Measurements from ENCODE around the gene DRC3.
A peak's percentile ranks its signal among the peaks of the same experiment; 100 is the strongest.

Gene DRC3

DNA sequence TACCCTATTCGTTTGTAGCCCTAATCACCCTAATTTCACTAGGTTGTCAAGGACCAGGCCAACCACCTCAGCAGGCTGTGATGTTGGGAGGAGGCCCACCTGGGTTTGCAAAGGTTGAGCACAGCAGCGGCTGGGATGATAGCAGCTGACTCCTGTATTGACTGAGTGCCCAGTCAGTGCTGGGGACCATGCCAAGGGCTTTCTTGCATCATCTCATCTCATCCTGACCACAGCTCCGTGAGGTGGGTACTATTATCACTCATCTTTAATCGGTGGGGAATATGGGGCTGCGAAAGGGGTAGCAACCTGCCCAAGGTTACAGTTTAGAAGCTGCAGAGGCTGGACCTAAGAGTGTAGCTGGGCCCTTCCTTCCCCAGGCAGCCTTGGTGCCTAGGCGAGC, 54.6 kb downstream of the DRC3 start:
- no peak for DNase-seq

DNA sequence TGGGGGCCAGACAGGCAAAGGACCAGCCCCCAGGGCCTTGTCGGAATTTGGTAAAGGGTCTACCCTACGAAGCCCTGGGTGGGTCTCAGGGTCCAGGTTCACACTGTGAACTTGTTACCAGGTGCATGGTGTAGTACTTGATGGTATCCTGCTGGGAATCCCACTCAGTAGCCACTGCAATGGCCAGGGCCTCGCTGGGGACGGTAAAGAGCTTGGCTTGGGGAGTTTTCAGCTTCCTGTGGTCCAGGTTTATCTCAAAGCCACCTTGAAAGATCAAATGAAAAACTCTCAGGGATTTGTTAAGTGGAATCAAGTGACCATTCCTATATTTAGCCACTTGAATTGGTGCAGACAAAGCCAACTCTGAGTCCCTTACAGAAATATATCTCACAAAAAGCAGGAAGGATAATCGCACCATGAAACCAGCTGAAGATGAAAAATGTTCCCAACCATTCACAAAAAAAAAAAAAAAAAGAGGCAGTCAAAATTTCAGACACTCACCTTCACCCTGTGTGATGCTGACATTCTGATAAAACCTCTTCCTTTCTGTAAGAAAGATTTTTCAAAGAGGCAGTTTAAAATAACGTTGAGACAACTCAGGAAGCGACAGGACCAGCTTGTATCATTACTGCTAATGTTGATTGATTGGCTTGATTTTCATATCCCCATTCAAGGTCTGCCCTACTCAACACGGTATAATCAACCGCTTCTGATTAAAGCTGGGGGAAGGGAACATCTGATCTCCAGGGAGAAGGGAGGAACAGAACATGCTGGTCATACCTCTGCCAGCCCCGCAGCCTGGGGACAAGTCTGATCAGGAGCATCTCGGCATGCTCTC, 55.7 kb downstream of the DRC3 start:
- no peak for DNase-seq

DNA sequence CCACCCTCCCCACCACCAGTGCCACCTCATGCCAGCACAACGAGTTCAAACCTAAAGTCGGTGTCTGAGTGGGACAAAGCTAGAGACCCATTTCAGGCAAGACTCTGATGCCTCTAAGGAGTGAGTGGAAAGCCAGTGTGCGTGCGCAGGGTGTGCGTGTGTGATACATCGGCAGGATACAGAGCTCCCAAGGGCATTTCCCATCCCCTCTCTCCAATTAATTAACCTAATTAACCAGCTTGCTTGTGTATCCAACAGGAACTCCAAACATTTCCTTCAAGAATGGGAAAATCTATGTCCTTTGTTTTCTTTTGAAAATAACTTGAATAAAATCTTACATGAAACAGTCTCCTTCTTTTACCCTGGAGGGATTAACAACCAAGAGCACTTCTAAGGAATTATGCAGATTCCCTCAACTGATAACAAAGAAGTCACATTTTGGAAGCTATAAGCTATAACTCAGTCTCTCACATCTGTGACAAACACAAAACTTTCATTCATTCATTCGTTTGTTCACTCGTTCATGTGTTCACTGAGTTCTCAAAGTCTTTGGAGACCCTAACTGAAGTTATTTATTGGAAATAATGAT, 56.4 kb downstream of the DRC3 start:
- no peak for DNase-seq

DNA sequence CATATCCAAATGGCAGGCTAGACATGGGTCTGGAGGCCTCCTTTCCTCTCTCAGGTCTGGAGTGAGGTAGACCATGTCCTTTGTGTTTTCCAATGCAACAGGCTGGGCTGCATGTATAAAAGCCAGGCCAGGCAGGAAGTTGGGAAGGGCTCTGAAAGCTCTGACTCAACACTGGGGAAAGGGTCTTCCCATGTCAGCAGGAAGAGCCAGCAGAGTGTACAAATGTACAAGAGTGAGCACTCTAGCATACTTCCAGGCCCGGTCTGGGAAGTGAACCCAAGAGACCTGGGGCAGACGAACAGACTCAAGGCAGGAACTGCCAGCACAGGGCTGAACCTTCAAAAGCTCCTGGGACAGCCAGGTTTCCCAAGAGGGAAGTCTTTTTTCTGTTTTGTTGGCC, 59.3 kb downstream of the DRC3 start:
- DNase-seq: no peak

DNA sequence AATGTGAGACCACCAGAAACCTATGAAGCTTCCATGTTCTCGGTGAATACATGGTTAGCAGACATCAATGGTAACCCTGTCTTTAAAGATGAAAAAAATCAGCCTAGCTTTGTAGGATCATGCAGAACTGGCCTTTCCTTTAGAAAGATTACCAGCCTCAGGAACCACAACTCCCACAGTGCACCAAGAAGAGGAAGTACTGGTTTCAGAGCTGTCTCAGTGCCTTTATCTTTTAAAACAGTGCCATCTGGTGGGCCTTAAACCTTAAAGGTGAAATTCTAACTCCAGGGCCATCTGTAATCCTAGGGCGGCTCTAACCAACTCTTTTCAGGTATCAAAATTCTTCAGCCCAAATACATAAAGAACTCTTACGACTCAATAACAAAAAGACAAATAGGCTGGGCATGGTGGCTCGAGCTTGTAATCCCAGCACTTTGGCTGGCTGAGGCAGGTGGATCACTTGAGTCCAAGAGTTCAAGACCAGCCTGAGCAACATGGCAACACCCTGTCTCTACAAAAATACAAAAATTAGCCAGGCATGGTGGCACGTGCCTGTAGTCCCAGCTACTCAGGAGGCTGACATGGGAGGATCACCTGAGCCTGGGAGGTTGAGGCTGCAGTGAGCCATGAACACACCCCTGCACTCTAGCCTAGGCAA, 60.9 kb downstream of the DRC3 start:
- peak; percentile 72 to 79 for DNase-seq

DNA sequence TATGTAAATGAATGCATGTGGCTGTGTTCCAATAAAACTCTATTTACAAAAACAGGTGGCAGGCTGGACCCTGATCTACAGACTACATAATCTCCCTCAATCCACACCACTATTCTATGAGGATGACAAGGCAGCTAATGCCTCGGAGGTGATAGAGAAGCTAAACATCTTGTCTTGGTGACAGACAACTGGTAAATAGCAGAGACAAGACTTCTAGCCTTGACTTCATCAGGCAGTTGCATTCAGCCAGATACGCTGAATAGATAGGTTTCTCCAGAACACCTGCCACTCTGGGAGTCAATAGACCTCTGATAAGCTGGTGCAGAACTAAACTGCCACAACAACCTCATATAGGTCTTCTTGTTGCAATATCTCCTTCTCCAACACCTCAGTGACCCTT, 63.0 kb downstream of the DRC3 start:
- no peak for DNase-seq

DNA sequence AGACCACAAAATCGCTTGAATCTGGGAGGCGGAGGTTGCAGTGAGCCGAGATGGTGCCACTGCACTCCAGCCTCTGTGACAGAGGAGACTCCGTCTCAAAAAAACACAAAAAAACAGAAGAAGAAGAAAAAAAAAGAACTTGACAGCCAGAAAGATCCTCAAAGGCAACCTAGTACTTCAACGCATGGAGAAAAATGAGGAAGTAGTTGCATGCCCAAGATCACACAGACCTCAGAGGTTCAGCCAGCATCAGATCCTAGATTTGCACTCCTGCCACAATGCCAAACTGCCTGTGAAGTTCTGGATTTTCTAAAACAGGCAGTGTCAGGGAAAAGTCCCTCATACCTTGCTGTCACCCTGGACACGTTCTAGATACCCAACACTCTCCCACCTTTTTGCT, 64.8 kb downstream of the DRC3 start:
- peak; percentile 63 to 68 for DNase-seq

DNA sequence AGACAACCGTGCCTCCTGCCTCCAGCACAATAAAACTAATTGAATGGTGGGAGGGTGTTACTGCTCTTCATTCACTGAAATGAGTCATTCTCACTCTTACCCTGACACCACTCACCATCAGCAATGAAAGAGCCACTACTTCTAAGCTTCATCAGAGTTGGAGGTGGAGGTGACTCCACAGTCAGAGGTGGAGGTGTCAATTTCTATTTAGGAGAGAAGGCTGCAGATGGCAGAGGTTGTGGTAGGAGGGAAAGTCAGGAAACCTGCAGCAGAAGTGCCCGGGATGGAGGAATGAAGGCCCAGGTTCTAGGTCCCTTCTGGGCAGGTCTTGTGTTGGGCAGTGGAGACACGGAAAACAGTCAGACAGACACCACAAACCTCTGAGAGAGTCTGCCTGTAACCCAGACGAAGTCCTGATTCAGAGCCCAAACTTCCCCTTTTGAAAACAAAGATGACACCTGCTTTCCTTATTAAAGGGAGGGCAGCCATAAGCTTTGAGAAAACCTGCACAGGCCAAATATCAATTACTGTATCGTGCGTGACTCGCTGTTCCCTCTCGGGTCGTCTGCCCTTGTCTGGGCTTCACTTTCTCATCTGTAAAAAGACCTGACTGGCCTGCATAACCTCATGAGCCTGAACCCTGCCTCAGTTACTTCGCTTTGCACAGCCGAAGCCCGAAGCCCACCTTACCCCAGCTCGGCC, 65.6 kb downstream of the DRC3 start:
- peak; percentile 29 to 43 for DNase-seq

DNA sequence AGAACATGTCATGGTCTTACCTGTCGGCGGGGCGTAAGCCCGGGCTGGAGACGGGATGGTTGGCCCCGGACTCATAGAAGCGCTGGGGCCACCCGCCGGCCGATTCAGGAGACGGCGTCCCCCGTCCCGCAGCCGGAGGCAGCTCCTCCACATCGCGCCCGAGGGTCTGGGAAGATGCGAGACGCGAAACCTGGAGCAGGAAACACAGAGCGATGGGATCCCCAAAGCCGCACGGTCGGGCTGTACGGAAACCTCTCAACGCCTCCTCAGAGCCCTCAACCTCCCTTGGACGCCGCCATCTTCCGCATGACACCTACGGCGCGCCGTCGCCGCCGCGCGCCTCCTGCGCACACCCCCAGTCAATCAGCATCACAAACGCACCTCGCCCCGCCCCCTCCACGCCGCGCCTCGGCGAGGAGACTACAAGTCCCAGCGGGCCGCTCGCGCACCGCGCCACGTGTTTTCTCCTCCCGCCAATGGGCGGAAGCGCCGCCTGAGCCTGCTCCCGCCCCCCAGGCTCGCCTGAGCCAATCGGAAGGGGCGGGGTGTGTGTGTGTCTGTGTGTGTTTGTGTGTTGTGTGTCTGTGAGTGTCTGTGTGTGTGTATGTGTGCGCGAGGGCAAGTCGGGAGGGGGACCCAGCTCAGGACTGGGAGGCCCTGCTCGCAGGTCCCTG, 66.3 kb downstream of the DRC3 start, which contains the start of the genes ATPAF2 and GID4:
Gene ATPAF2 (minus strand): TSS at position 308 of the 674 bp plus-strand sequence. CDS start 155 bp downstream, at position 153.
Gene GID4 (plus strand): TSS at position 548 of the 674 bp plus-strand sequence. CDS start 57 bp downstream, at position 605.
- DNase-seq: peak; percentile 89 to 90

DNA sequence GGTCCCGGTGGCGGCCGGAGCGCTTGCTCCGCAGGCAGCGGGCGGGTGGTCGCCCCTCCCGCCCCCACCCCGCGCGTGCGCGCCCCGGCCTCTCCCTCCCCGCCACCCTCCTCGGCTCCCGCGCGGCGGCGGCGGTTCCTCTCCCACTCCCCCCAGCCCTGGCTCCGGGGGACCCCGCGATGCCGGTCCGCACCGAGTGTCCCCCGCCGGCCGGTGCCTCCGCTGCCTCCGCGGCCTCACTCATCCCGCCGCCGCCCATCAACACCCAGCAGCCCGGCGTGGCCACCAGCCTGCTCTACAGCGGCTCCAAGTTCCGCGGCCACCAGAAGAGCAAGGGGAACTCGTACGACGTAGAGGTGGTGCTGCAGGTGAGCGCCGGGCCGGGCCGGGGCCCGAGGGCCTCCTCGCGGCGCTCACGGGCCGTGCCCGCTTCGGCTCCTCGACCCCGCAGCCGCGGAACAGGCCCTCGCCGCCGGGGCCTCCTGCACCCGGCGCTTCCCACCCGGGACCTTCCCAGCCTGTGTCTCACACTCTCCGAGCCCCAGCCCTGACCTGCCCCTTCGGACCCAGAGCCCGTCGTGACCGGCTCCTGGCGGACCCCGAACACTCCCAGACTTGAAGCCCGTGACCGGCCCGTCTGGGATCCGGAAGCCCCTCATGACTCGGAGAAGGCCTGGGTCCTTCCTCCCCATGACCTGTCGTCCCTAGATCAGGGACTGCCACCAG, 67.0 kb downstream of the DRC3 start:
- no peak for DNase-seq

DNA sequence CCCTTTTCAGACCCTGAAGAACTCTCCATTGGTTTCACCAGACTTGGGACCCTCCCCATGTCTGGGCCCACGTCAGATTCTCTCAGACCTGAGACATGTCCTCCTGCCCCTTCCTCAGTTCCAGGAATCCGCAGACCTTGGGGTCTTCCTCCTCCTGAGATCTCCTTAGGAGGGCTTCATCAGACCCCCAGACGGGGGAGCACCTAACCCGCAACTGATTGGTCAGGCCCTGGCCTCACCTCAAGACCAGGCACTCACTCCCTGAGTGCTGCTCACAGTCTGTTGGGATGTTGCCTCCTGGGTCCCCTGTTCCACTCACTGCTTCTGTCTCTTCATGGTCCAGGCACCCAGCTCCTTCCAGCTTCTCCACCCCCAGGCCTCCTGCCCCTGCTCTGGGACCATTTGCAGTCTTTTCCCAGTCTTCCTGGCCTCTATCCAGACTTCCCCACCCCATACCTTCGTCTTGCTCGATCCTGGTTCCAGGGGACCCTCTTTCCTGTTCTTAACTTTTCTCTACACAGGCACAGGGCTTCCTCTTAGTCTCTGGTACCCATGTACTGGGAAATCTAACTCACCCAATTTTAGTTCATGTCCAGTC, 67.7 kb downstream of the DRC3 start:
- DNase-seq: no peak

DNA sequence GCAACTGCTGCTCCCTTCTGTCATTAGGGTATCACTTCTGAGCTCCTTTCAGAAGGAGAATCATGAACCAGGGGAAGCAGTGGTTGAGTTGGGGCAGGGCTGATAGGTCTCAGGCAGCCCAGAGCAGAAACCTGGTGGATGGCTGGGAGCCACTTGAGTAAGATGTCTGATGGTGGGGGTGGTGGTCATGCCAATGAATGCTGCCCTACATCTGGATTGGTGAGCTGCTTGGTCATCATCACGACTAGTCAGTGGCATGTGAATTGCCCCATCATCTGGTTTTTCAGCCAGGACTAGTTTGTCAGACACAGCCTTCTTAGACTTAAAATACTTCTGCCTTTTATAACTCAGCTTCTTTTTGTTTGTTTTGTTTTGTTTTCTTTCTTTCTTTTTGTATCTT, 69.1 kb downstream of the DRC3 start:
- DNase-seq: no peak

DNA sequence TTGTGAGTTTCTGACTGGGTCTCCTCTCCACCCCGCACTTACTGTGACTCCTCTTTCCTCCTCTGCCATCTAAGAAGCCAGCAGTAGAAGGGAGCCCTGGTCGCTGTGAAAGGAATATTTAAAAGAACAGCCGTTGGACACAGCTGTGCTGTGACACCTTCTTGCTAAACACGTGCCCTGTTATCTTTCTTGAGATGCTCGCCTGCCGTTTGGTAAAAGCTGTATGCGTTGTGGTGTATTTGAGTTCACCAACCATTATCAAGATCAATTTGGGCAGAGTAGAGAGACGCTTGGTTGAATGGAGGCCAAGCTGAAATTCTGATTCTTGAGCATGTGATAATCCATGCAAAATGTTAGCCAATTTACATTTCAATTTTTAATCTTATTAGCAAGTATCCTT, 70.3 kb downstream of the DRC3 start:
- DNase-seq: no peak

DNA sequence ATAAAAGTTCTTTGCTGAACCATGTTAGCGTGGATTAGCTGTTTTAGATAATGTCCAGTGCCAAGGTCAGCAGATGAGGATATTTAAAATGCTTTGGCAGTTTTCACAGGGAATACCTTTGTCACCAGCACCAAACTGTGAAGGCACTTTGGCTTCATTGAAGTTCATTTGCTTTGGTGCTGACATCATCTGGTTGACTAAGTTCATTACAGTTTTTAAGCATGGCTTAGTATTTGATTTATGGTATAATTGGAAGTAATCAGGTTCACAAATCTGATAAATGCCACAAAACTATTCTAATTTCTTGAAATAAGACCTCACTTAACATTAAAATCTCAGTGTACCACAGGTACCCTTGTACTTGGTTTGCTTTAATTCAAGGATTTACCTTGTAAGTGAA, 70.8 kb downstream of the DRC3 start:
- DNase-seq: peak; percentile 1 to 18

DNA sequence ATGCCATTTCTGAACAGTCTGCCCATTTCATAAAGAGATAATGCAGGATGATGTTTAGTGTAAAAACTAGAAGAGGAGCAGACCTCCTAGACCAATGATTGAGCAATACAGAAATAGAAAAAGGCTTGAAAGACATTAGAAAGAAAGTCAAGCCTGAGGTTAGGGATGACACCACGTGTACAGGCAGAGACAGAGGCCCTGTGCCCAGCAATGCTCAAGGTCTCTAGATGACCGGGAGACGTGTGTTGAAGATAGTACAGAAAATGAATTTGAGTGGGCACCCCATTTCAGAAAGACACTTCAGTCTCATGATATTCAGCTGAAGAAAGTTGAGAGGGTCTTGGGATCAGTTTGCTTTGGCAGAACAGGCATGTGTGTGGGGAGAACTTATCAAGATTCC, 71.9 kb downstream of the DRC3 start:
- DNase-seq: no peak

DNA sequence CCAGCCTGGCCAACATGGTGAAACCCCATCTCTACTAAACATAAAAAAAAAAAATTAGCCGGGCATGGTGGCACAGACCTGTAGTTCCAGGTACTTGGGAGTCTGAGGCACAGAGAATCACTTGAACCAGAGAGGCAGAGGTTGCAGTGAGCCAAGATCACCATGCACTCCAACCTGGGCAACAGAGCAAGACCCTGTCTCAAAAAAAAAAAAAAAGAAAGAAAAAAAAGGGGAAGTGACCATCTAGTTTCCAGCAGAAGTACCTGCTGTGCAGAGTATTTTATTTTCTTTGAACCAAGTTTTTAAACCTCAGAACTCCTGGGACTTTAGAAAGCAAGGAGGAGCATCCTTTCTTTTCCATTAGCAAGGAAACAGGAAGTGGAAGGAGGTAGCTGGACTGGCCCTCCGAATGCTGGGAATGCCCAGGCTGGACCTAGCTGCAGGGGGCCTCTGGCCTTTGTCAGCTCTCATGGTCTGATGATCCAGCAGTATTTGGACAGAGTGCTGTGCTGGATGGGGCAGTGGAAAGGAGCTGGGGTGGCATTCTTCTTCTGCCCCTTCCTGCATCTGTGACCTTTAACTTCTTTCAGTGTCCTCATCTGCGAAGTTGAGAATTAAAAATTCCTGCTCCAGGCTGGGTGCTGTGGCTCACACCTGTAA, 73.2 kb downstream of the DRC3 start:
- DNase-seq: no peak

DNA sequence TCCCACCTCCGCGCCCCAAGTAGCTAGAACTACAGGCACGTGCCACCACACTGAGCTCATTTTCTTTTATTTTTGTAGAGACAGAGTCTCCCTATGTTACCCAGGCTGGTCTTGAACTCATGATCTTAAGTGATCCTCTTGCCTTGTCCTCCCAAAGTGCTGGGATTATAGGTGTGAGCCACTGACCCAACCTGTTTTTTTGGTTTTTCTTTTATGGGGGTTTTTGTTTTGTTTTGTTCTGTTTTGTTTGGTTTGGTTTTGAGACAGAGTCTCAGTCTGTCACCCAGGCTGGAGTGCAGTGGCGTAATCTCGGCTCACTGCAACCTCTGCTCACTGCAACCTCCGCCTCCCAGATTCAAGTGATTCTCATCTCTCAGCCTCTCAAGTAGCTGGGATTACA, 82.9 kb downstream of the DRC3 start:
- no peak for DNase-seq

DNA sequence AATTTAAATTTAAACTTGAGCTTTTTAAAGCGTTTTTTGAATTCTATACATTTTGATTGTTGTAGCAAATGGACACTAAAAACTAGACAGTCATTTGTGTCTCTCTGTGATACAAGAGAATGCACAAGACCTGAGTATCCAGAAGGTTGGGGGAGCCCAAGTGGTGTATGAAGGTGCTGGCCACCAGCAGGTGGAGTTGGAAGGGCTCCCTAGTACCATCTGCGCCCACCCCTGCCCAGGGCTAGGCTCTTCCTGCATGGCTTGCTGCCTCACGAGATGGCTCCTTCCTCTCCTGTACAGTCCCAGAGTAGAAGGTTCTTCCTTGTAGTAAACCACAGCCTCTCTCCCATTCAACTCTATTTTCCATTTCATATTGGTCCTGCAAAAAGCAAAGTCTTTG, 83.6 kb downstream of the DRC3 start:
- no peak for DNase-seq

DNA sequence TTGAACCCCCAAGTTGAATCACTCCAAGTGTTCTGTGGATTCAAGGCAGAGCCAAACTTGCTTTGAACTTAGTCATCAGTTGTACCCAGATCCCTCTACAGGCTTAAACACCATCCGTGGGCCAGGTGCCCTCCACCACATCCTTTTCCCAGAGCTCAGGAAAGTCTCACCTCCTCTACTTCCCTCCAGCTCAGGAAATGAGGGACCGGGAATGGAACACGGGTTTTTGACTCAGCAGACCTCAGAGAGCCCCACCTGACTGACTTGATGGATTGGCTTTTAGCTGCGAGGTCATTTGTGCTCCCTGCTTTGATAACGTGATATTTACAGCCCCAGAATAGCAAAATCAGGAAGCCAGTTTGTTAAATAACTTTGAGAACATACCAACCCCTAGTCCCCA, 86.6 kb downstream of the DRC3 start:
- no peak for DNase-seq

DNA sequence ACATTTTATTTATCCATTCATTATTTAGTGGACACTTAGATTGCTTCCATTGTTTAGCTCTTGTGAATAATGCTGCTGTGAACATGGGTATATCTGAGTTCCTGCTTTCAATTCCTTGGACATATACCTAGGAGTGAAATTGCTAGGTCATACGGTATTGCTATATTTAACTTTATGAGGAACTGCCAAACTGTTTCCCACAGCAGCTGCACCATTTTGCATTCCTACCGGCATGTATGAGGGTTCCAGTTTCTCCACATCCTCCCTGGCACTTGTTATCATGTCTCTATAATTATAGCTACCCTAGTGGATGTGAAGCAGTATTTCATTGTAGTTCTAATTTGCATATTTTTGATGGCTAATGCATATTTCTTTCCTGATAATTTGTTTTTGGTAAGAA, 91.4 kb downstream of the DRC3 start:
- DNase-seq: no peak

DNA sequence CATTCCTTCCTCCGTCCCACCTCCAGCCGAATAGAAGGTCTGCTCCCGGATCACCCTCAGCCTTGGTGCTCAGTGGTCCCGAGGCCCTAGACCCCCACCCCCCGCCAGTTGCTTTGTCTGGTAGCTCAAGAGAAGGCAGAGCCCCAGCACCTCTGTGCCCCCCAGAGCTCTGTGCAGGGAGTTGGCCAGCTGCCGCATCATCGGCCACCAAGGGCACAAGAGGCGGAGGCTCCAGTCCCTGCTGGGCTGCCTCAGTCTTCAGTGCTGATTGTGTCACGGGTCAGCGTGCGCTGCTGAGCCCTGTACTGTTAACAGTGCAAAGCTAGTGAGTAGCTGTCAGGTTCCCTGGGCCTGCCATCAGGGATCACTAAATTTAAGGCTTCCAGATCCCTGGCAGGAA, 92.9 kb downstream of the DRC3 start:
- no peak for DNase-seq
